Astrocyte (in vitro differentiated cells and primary cell): Measurements from ENCODE around the gene TRPM3. TPM values are rescaled to one million over a fixed set of nuclear protein-coding genes. Genes with fewer than 3 reads are reported as not detected.

ENCODE experiments used
- DNase-seq: peaks from one replicate; pipeline ENCODE4 v3.0.0-alpha.2; 2010; ENCODE audit warnings: low read depth
- FAIRE-seq: peaks from 2 replicates; lab custom pipeline; 2011; peaks lifted over from hg19 to GRCh38; lab: Jason Lieb, UNC
- H2AFZ ChIP-seq: 2 replicates; pipeline ENCODE4 v1.6.0; 2012; ENCODE audit warnings: low read depth, low read length, inconsistent platforms
- H3K27ac ChIP-seq: 2 replicates; pipeline ENCODE4 v1.5.1; 2011; ENCODE audit warnings: low read depth, low read length, inconsistent platforms
- H3K27me3 ChIP-seq: 2 replicates; pipeline ENCODE4 v1.6.0; 2011; ENCODE audit warnings: low read length, inconsistent platforms; ENCODE audit not compliant: insufficient read depth
- H3K36me3 ChIP-seq: 2 replicates; pipeline ENCODE4 v1.5.1; 2011; ENCODE audit warnings: low read length, inconsistent platforms; ENCODE audit not compliant: insufficient read depth
- H3K4me1 ChIP-seq: 2 replicates; pipeline ENCODE4 v1.5.1; 2011; ENCODE audit warnings: low read length, inconsistent platforms; ENCODE audit not compliant: insufficient read depth
- H3K4me2 ChIP-seq: 2 replicates; pipeline ENCODE4 v1.6.0; 2012; ENCODE audit warnings: low read length, inconsistent platforms
- H3K4me3 ChIP-seq: 2 replicates; pipeline ENCODE4 v1.5.1; 2011; ENCODE audit warnings: low read depth, mild to moderate bottlenecking, low read length, inconsistent platforms; ENCODE audit not compliant: insufficient read depth
- H3K79me2 ChIP-seq: 2 replicates; pipeline ENCODE4 v1.6.0; 2012; ENCODE audit warnings: mild to moderate bottlenecking, low read length, inconsistent platforms; ENCODE audit not compliant: insufficient read depth
- H3K9ac ChIP-seq: 2 replicates; pipeline ENCODE4 v1.6.0; 2012; ENCODE audit warnings: mild to moderate bottlenecking, low read length, inconsistent platforms
- H3K9me3 ChIP-seq: 2 replicates; pipeline ENCODE4 v1.5.1; 2012; ENCODE audit warnings: low read depth, mild to moderate bottlenecking, low read length, inconsistent platforms; ENCODE audit not compliant: insufficient read depth
- H4K20me1 ChIP-seq: 2 replicates; pipeline ENCODE4 v1.6.0; 2012; ENCODE audit warnings: low read length, inconsistent platforms; ENCODE audit not compliant: insufficient read depth
- H3K27ac Mint-ChIP-seq: one replicate; pipeline ENCODE4 v1.8.0; 2021; ENCODE audit warnings: mild to moderate bottlenecking, mixed read lengths; ENCODE audit not compliant: unreplicated experiment
- H3K27me3 Mint-ChIP-seq: one replicate; pipeline ENCODE4 v1.8.0; 2021; ENCODE audit warnings: low read depth, mixed read lengths; ENCODE audit not compliant: unreplicated experiment
- H3K36me3 Mint-ChIP-seq: one replicate; pipeline ENCODE4 v1.8.0; 2021; ENCODE audit warnings: low read depth, mixed read lengths; ENCODE audit not compliant: unreplicated experiment
- H3K4me1 Mint-ChIP-seq: one replicate; pipeline ENCODE4 v1.8.0; 2021; ENCODE audit warnings: low read depth, mixed read lengths; ENCODE audit not compliant: unreplicated experiment
- H3K4me3 Mint-ChIP-seq: one replicate; pipeline ENCODE4 v1.8.0; 2021; ENCODE audit warnings: mild to moderate bottlenecking, moderate library complexity, mixed read lengths; ENCODE audit not compliant: unreplicated experiment
- H3K9me3 Mint-ChIP-seq: one replicate; pipeline ENCODE4 v1.8.0; 2021; ENCODE audit warnings: mild to moderate bottlenecking, mixed read lengths; ENCODE audit not compliant: unreplicated experiment
- EZH2 ChIP-seq: IDR thresholded peaks from 2 replicates; pipeline ENCODE4 v1.6.1; 2012; ENCODE audit warnings: mild to moderate bottlenecking, low read length, inconsistent platforms; ENCODE audit not compliant: insufficient read depth
- total RNA-seq: library from RNA; stranded (reverse); gene quantifications from 2 replicates; pipeline ENCODE4 v1.2.1, GENCODE V29; 2021
- TF ChIP-seq, protein P1 (sequence below): IDR thresholded peaks from 2 replicates; pipeline ENCODE4 v1.5.1; 2011; ENCODE audit warnings: low read depth, mild to moderate bottlenecking, inconsistent platforms, low read length, moderate library complexity; ENCODE audit not compliant: insufficient read depth

TRPM3 gene
- total RNA-seq, 1 donor from 2014 or later, result 0.14 TPM

DNA sequence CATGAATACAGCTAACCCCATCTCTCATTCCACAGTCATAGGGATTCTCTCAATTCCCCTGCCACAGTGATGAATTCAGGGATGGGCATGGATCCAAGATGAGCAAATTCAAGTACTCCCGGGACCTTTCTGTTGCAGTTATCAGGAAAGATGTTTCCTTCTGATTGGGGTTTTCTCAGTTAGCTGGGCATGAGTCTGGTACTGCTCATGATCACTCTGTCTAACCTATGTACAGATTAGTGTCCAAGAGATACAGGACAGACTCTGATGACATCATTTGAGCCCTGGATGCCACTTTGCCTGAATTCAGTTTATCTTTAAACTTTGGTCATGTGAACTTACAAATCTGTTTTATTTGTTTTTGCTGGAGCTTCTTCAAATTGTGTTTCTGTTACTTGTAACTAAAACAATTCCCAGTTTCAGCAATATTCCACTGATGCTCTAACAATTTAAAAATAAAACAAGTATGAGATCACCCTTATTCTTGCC, 449.2 kb downstream of the TRPM3 start:
- Histone ChIP-seq H3K9me3 (no peaks in the 10 kb centered on the region), H3K36me3 (no peaks in the 10 kb centered on the region), H3K27ac (no peak overlapping the region), H3K4me2 (no peak overlapping the region), H3K79me2 (no peaks in the 10 kb centered on the region), H3K4me1 (no peaks in the 10 kb centered on the region), H3K4me3 (no peak overlapping the region), H4K20me1 (no peaks in the 10 kb centered on the region), H3K9ac (no peak overlapping the region), H2AFZ (no peak overlapping the region), H3K27me3 (no peaks in the 10 kb centered on the region)
- H3K4me1 Mint-ChIP-seq, result no peaks in the 10 kb centered on the region
- TF ChIP-seq, protein P1, sequence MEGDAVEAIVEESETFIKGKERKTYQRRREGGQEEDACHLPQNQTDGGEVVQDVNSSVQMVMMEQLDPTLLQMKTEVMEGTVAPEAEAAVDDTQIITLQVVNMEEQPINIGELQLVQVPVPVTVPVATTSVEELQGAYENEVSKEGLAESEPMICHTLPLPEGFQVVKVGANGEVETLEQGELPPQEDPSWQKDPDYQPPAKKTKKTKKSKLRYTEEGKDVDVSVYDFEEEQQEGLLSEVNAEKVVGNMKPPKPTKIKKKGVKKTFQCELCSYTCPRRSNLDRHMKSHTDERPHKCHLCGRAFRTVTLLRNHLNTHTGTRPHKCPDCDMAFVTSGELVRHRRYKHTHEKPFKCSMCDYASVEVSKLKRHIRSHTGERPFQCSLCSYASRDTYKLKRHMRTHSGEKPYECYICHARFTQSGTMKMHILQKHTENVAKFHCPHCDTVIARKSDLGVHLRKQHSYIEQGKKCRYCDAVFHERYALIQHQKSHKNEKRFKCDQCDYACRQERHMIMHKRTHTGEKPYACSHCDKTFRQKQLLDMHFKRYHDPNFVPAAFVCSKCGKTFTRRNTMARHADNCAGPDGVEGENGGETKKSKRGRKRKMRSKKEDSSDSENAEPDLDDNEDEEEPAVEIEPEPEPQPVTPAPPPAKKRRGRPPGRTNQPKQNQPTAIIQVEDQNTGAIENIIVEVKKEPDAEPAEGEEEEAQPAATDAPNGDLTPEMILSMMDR, result no peak
- no peak for TF ChIP-seq EZH2
- H3K4me3 Mint-ChIP-seq, result no peak overlapping the region
- peaks cover 3% of the 10 kb centered on the region for H3K27me3 Mint-ChIP-seq
- H3K9me3 Mint-ChIP-seq, result no peaks in the 10 kb centered on the region
- FAIRE-seq (no peak), DNase-seq (peak; percentile 2)
- H3K27ac Mint-ChIP-seq, result no peak overlapping the region
- no peaks in the 10 kb centered on the region for H3K36me3 Mint-ChIP-seq

DNA sequence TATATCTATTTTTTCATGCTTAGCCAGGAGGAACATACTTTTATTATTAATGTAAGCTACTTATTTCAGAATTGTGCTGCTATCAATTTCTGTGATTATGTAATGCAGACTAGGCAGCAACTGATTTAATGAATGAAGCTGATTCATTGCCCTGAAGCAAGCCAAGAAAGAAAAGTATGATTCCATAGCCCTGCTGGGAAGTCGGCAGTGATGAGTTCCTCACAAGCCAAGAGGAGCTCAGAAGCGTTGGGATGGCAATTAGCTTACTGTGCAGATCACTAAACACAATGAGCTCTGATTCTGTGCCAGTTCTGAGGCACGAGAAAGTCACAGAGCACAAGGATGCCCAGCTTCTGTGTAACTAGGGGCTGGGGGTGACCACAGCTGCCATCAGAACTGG, 452.7 kb downstream of the TRPM3 start:
- no peak overlapping the region for H3K4me3 ChIP-seq
- no peak overlapping the region for H2AFZ ChIP-seq
- Mint-ChIP-seq H3K4me1 (no peaks in the 10 kb centered on the region), H3K36me3 (no peaks in the 10 kb centered on the region), H3K27me3 (peaks cover 3% of the 10 kb centered on the region), H3K4me3 (no peak overlapping the region), H3K27ac (no peak overlapping the region), H3K9me3 (no peaks in the 10 kb centered on the region)
- no peaks in the 10 kb centered on the region for H3K9me3 ChIP-seq
- no peaks in the 10 kb centered on the region for H3K27me3 ChIP-seq
- no peaks in the 10 kb centered on the region for H3K36me3 ChIP-seq
- DNase-seq (peak; percentile 4), FAIRE-seq (no peak)
- TF ChIP-seq EZH2, result no peak
- TF ChIP-seq, protein P1, result no peak
- no peak overlapping the region for H3K27ac ChIP-seq
- H4K20me1 ChIP-seq, result no peaks in the 10 kb centered on the region
- no peak overlapping the region for H3K9ac ChIP-seq
- no peaks in the 10 kb centered on the region for H3K79me2 ChIP-seq
- no peak overlapping the region for H3K4me2 ChIP-seq
- no peaks in the 10 kb centered on the region for H3K4me1 ChIP-seq

DNA sequence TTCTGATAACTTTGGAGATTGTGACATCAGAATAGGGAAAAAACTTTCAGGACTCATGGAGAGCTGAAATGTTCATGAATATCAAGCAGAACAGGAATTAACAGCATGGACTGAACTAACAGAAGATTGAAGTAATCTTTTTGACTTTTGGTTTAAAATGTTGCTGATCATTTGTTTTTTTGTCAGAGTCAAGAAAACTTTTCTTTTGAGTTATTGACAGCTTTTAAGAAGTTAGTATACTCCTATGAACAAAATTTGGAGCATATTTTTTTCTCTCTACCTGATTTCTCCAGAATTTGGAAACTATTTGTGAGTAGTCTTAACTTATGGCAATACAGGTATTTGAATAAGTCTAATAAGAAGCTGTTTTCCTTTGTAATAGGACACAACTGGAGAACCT, 462.7 kb downstream of the TRPM3 start:
- no peaks in the 10 kb centered on the region for H3K36me3 ChIP-seq
- Mint-ChIP-seq H3K4me1 (no peaks in the 10 kb centered on the region), H3K36me3 (no peaks in the 10 kb centered on the region), H3K4me3 (no peak overlapping the region), H3K27me3 (no peaks in the 10 kb centered on the region), H3K9me3 (peaks cover 5% of the 10 kb centered on the region), H3K27ac (no peak overlapping the region)
- H3K9me3 ChIP-seq, result no peaks in the 10 kb centered on the region
- H3K4me2 ChIP-seq, result no peak overlapping the region
- no peak overlapping the region for H3K27ac ChIP-seq
- no peak for TF ChIP-seq EZH2
- TF ChIP-seq, protein P1, result no peak
- H3K79me2 ChIP-seq, result no peaks in the 10 kb centered on the region
- DNase-seq, result no peak
- no peak overlapping the region for H3K4me3 ChIP-seq
- no peaks in the 10 kb centered on the region for H3K4me1 ChIP-seq
- no peak for FAIRE-seq
- no peak overlapping the region for H3K9ac ChIP-seq
- no peaks in the 10 kb centered on the region for H3K27me3 ChIP-seq
- H2AFZ ChIP-seq, result no peak overlapping the region
- H4K20me1 ChIP-seq, result no peaks in the 10 kb centered on the region
